Measurements from ENCODE around the gene DAB1. TPM values are rescaled to one million over a fixed set of nuclear protein-coding genes. Genes with fewer than 3 reads are reported as not detected.

The DAB1 gene
- polyA plus RNA-seq, 1 donor from 2014 or later: 11.4 TPM

DNA sequence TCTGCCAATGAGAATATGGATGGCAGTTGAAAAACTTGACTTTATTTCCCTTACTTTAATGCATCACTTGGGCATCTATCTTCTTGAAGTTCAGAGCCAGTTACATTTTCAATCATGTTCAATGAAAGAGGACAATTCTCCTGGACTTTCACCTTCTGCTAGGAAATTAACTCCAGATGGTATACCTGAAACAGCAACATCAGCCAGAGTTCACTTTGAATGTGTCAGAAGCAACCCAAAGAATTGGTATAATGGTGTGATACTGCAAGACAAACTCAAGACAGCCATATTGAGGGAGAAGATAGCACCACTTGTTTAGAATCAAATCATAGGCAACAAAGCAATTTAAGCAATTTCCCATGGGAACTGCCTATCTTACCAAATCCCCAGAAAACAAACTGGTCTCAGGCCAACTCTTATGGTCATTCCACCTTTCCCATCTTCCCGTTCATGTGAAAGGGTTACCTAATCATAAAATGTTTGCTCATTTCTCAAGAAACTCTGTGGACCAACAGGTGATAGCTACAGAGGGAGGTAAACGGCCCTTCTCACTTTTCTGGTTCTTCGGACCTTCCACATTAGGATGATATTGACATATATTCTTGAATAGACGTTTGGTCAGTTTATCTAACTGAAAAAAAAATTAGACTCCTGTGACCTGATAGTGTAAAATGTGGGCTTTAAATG lies 428.3 kb downstream of the DAB1 start:
- H3K4me3 ChIP-seq (ENCODE audit: low read length): no peak overlapping the region
- H3K9me2 ChIP-seq (ENCODE audit: insufficient read depth, low read length): no peaks in the 10 kb centered on the region
- no peaks in the 10 kb centered on the region for H3K79me2 ChIP-seq (replicated peaks; ENCODE audit: insufficient read depth, low read length)
- no peaks in the 10 kb centered on the region for H4K20me1 ChIP-seq (ENCODE audit: insufficient read depth)
- no peak overlapping the region for H2AFZ ChIP-seq (ENCODE audit: low read depth, low read length)
- no peaks in the 10 kb centered on the region for H3K36me3 ChIP-seq (ENCODE audit: insufficient read depth, low read length)
- H3K27ac ChIP-seq (ENCODE audit: low read length): no peak overlapping the region
- H3K9me3 ChIP-seq (ENCODE audit: low read length): no peaks in the 10 kb centered on the region
- H3F3A ChIP-seq (ENCODE audit: insufficient read depth, low read length, poor library complexity, severe bottlenecking): no peaks in the 10 kb centered on the region
- no peak overlapping the region for H3K4me2 ChIP-seq (ENCODE audit: low read length)
- H3K9ac ChIP-seq (ENCODE audit: low read length): no peak overlapping the region
- no peaks in the 10 kb centered on the region for H3K27me3 ChIP-seq (ENCODE audit: insufficient read depth, low read depth, low read length)
- TF ChIP-seq MXI1 (conservative IDR thresholded peaks at IDR 0.05; ENCODE audit: poor library complexity, severe bottlenecking) (no peak), POLR2AphosphoS5 (IDR thresholded peaks at IDR 0.05) (no peak), RAD21 (conservative IDR thresholded peaks at IDR 0.05) (no peak), SMC3 (conservative IDR thresholded peaks at IDR 0.05; ENCODE audit: poor library complexity) (no peak), TAF1 (IDR thresholded peaks at IDR 0.05; ENCODE audit: low read depth) (no peak), EP300 (conservative IDR thresholded peaks at IDR 0.05; ENCODE audit: poor library complexity, severe bottlenecking) (no peak), EZH2 (IDR thresholded peaks at IDR 0.05; ENCODE audit: borderline replicate concordance, insufficient read depth, low read length, poor library complexity, severe bottlenecking) (no peak)
- TF ChIP-seq, protein P1, sequence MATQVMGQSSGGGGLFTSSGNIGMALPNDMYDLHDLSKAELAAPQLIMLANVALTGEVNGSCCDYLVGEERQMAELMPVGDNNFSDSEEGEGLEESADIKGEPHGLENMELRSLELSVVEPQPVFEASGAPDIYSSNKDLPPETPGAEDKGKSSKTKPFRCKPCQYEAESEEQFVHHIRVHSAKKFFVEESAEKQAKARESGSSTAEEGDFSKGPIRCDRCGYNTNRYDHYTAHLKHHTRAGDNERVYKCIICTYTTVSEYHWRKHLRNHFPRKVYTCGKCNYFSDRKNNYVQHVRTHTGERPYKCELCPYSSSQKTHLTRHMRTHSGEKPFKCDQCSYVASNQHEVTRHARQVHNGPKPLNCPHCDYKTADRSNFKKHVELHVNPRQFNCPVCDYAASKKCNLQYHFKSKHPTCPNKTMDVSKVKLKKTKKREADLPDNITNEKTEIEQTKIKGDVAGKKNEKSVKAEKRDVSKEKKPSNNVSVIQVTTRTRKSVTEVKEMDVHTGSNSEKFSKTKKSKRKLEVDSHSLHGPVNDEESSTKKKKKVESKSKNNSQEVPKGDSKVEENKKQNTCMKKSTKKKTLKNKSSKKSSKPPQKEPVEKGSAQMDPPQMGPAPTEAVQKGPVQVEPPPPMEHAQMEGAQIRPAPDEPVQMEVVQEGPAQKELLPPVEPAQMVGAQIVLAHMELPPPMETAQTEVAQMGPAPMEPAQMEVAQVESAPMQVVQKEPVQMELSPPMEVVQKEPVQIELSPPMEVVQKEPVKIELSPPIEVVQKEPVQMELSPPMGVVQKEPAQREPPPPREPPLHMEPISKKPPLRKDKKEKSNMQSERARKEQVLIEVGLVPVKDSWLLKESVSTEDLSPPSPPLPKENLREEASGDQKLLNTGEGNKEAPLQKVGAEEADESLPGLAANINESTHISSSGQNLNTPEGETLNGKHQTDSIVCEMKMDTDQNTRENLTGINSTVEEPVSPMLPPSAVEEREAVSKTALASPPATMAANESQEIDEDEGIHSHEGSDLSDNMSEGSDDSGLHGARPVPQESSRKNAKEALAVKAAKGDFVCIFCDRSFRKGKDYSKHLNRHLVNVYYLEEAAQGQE (IDR thresholded peaks at IDR 0.05; ENCODE audit: borderline replicate concordance): no peak
- TF ChIP-seq, protein P2, sequence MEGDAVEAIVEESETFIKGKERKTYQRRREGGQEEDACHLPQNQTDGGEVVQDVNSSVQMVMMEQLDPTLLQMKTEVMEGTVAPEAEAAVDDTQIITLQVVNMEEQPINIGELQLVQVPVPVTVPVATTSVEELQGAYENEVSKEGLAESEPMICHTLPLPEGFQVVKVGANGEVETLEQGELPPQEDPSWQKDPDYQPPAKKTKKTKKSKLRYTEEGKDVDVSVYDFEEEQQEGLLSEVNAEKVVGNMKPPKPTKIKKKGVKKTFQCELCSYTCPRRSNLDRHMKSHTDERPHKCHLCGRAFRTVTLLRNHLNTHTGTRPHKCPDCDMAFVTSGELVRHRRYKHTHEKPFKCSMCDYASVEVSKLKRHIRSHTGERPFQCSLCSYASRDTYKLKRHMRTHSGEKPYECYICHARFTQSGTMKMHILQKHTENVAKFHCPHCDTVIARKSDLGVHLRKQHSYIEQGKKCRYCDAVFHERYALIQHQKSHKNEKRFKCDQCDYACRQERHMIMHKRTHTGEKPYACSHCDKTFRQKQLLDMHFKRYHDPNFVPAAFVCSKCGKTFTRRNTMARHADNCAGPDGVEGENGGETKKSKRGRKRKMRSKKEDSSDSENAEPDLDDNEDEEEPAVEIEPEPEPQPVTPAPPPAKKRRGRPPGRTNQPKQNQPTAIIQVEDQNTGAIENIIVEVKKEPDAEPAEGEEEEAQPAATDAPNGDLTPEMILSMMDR (IDR thresholded peaks at IDR 0.05; ENCODE audit: poor library complexity, severe bottlenecking): no peak

DNA sequence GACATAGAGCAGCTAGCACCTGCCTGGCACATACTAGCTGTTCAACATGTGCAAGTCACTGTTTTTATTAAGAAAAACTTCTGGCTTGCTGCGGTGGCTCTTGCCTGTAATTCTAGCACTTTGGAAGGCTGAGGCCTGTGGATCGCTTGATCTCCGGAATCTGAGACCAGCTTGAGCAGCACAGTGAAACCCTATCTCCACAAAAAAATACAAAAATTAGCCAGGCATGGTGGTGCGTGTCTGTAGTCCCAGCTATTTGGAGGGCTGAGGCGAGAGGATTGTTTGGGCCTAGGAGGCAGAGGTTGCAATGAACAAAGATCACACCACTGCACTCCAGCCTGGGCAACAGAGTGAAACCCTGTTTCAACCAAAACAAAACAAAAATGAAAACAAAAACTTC lies 430.4 kb downstream of the DAB1 start:
- Histone ChIP-seq H3K9me3 (ENCODE audit: low read length) (no peaks in the 10 kb centered on the region), H2AFZ (ENCODE audit: low read depth, low read length) (no peak overlapping the region), H3K4me3 (ENCODE audit: low read length) (no peak overlapping the region), H3K27me3 (ENCODE audit: insufficient read depth, low read depth, low read length) (no peaks in the 10 kb centered on the region), H3K9ac (ENCODE audit: low read length) (no peak overlapping the region), H4K20me1 (ENCODE audit: insufficient read depth) (no peaks in the 10 kb centered on the region), H3K79me2 (replicated peaks; ENCODE audit: insufficient read depth, low read length) (no peaks in the 10 kb centered on the region), H3K27ac (ENCODE audit: low read length) (no peak overlapping the region), H3K4me2 (ENCODE audit: low read length) (no peak overlapping the region), H3K36me3 (ENCODE audit: insufficient read depth, low read length) (no peaks in the 10 kb centered on the region), H3K9me2 (ENCODE audit: insufficient read depth, low read length) (no peaks in the 10 kb centered on the region), H3F3A (ENCODE audit: insufficient read depth, low read length, poor library complexity, severe bottlenecking) (no peaks in the 10 kb centered on the region)
- TF ChIP-seq POLR2AphosphoS5 (IDR thresholded peaks at IDR 0.05): no peak
- TF ChIP-seq SMC3 (conservative IDR thresholded peaks at IDR 0.05; ENCODE audit: poor library complexity): no peak
- TF ChIP-seq EP300 (conservative IDR thresholded peaks at IDR 0.05; ENCODE audit: poor library complexity, severe bottlenecking): no peak
- no peak for TF ChIP-seq MXI1 (conservative IDR thresholded peaks at IDR 0.05; ENCODE audit: poor library complexity, severe bottlenecking)
- no peak for TF ChIP-seq EZH2 (IDR thresholded peaks at IDR 0.05; ENCODE audit: borderline replicate concordance, insufficient read depth, low read length, poor library complexity, severe bottlenecking)
- TF ChIP-seq, protein P2 (IDR thresholded peaks at IDR 0.05; ENCODE audit: poor library complexity, severe bottlenecking): no peak
- TF ChIP-seq, protein P1 (IDR thresholded peaks at IDR 0.05; ENCODE audit: borderline replicate concordance): no peak
- TF ChIP-seq TAF1 (IDR thresholded peaks at IDR 0.05; ENCODE audit: low read depth): no peak

Measured in neural cell (in vitro differentiated cells).